Measurements from ENCODE around the gene PAX8.
A peak's percentile ranks its signal among the peaks of the same experiment; 100 is the strongest.

The PAX8 gene

DNA sequence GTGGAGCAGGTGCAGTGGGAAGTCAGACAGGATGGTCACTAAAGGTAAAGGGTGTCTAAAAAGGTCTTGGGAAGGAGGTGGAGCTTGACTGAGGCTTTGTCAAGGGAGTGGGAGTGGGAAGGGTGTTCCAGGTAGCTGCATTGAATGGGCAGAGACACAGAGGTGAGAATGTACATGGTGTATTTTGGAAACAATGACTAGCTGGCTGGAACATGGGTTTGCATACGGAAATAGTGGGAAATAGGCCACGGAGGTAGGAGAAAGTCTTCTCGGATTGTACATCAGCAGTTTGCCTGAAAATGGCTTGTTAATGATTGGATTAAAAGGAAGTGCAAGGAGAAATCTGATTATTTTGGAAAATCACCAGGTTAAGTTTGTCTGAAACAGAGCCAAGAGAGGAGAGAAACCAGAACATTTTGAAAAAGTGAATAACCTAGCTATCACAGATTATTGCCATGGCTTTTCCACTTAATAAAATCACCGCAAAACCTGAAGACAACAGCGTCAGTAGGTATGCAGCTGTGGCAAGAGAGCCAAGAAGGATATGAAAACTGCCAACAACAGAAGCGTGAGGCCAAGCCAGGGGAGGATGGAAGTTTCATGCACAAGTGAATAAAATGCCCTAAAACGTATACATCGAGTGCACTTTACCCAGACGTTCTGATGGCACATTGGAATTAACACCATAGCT is 13.9 kb downstream of the PAX8 start:
- no peak for DNase-seq

DNA sequence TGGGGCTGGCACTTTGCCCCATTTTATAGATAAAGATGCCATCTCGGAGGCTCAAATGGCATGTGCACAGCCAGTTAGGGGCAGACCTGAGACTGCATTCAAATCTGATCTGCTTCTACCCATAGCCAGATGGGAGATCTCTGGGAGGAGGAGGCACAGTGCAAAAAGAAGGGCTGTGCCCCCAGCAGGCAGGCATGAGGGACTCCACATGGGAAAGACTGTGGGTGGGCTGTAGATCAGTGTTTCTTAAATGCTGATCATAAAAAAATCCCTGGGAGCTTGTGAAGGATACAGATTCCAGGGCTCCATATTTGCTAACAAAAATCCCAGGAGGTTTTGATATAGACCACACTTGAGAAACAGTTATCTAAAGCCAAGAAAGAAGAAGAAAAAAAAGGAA is 15.2 kb downstream of the PAX8 start:
- DNase-seq, result no peak

DNA sequence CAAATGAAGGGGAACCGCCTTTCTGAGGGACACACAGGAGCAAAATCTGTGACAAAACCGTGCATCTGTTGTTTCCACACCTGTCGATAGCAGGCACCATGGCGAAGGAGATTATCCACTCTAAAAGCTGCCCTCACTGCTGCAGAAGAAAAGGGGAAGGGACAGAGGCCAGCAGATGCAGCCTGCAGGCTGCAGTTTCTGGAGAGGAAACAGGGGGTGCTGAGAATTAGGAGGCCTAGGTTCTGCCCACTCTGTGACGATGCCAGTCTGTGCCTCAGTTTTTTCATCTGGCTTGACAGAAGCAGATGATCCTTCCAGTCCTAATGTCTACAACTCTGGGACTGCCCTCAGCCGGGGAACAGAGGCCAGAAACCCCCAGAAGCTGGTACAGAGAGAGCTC is 17.7 kb downstream of the PAX8 start:
- no peak for DNase-seq

DNA sequence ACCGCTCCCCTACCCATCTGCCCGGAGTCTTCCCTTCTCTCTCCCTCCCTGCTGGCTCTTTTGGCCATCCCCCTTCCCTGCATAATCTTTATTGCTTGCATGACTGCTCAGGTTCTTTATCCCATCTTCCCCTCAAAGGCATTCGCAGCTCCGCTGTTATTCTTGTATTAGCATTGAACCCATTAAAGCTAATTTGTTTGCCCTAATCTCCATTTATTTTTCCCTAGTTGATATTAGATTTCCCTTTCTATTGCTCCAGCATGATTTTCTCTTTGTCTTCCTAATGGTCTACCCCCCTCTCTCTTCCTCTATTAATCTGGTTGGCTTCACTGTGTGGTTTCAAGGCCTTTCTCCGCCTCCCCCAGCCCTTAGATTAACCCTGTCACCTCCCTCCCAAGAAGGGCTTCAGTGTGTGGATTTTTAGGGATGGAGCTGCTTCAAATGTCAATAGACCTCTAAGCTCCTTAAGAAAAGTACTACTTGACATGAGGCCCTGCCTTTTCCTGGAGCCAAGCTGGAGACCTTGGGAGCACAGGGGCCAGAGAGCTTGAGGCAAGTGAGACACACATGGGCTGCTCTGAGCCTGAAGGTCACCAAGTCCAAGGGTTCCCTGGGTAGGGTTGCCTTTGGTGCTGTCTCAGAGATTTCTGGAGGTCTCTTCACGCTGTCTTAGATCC is 20.1 kb downstream of the PAX8 start:
- no peak for DNase-seq

DNA sequence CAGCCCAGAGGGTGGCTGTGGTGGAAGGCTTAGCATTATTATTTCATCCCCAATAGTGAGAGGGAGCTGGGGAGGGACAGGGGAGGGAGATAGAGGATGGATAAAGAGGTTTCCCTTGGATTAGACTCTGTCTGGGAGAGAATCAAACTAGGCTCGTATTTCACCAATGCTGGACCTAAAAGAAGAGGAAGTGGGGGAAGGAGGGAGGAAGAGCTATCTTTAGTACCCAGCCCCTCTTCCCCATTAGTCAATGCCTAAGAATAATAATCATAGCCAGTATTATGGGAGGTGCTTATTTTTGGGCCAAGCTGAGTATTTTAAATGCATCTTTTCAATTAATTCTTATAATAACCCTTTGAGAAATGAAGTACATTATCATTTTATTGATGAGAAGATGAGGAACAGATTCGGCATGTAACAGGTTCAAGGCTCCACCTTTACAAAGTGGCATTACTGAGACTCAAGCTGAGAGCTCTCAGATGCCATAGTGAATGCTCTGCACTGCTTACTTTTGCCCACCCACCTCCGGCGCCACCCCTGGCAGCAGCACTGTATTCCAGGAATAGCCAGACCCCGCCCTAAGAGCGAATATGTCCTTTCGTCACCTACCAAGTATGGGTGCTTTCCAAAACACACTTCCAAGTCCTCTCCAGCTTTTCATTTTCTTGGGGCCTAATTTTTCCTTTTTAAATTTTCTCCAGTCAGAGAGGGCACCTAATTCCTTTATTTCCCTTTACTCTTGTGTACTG is 21.0 kb downstream of the PAX8 start:
- DNase-seq, result no peak

DNA sequence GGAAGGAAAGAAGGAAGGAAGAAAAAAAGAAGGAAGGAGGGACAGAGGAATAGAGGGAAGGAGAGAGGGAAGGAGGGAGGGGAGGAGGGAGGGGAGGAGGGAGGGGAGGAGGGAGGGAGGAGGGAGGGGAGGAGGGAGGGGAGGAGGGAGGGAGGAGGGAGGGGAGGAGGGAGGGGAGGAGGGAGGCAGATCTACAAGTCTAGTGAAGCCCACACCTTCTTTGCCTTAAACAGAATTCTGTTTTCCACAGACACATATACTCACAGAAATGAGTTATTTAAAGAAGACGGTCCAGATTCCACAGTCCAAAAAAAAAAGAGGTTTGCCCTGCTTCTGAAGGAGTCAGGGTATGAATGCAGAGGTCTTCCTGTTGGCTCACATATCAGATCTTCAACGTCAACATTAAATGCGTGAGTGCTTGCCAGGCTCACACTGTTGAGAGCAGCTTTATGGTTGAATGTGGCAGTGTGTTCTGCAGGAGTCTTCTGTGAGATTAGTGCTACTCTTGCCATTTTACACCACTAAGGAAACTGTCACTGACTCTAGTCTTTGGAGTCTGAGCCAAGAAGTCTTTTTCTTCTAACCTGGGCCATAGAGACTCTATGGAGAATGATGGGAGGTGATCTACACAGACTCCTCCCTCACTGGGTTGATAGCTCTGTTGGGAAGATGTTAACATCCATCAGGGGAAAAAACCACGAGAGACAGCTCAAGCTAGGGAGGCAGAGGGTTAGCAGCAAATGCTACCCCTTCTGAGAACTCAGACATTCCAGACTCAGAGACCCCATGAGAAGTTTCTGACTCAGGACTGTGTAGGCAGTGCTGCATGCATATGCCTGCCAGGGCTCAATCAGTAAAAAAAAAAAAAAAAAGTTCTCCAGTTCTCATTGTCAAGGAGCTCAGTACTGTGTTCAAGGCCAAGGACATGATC is 23.3 kb downstream of the PAX8 start:
- no peak for DNase-seq

DNA sequence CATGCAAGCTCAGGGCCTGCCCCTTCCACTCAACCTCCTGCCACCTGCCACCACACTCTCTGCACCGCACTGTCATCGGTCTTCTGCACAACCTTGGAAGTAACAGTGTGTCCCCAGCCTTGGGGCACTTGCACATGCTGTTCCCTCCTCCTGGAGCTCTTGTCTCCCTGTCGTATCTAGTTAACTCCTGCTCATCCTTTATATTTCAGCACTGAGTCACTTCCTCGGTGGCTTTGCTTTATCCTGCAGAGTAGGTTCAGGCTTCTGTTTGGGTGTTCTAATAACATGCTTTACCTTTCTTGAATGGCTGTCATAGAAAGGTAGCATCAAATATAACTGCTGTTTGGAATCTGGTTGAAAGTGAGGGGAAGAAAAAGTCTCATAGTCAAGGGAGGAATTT is 25.3 kb downstream of the PAX8 start:
- DNase-seq, result no peak

DNA sequence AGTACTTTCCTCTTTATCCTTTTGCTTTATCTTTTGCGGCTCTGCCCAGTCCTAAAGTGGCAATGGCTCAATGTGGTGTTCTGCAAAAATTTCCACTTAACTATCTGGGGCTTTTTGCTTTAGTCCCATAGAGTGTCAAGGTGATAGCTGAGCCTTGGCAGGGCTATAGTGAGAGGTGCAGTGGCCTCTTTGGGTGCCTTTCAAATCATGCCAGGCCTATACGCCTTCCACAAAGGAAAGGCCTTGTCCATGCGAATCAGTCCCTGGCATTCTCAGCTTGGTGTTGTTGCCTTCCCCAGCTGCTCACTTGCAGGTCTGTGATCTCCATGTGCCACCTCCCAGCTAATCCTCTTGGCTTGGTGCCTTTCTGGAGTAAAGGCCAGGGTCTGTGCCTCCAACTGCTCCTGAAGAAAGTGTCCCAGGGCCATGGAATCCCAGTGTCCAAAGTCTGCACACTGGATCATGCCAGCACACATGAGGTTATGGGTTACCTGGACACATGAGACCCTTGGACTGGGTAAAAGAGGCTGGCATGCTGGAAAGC is 26.6 kb downstream of the PAX8 start:
- DNase-seq, result no peak

DNA sequence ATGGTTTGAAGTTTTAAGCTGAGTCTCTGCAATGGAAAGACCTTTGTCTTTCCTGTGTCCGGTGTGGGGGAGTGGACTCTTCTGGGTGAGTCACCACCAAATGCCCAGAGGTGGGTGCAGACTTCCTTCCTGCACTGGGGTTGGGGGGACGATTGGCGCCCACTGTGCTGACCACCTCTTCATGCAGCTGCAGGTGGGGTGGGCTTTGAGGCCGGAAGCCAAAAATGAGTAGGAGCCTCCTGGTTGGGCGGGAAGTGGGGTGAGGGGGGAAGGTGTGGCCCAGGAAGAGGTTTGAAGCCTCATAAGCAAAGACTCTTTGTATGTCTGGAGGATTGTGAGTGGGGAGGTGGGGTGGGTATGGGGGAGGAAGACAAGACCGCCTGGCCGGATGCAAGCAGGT is 27.6 kb downstream of the PAX8 start:
- no peak for DNase-seq

DNA sequence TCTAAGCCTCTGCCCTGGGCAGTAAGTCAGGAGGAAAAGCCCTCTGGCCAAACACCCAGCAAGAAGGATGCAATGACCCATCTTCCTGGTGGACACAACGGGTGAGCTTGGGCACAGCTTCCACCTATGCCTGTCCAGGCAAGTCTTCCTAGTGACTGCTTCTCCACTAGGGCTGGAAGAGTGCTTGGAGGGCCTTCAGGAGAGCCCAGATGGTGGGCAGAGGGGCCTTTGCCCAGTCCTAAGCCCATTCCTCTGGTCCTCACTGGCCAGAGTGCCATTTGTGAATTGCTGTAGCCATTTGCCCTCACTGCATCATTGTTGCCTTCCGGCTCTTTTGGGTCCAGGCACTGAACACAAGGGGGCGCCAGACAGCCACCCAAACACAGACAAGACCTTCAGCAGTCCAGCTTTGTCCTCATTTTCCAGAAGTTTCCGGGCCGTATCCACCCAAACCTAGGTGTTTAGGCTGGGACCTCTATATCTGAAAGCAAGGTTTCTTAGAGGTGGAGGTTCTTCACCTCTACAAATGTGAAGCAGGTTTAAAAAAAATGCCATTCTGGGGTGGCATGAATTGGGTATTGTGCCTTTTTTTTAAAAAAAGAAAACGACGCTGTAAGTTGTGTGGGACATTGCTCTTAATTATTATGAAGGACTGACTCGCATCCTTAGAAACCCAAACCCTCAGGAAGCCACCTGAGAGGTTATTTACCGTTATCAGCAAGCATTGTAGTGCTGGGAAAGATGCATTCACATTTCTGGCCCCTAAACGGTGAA is 29.5 kb downstream of the PAX8 start:
- DNase-seq, result peak in 1 of 2 experiments; percentile 9

DNA sequence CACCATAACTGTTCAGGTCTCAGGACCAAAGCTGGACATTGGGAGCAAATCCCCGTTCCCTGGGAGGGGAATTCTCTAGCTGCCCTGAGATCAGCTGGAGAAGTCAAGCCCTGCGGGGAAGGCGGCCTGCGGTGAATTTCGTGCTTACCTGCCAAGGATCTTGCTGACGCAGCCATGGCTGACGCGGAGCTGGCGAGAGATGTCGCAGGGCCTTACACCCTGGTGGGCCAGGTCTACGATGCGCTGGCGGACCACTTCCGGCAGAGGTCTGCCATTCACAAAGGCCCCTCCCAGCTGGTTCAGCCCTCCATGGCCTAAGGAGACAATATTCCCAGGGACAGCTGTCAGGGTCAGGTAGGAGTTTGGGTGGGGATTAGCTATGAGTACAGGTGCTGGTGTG is 32.1 kb downstream of the PAX8 start:
- DNase-seq, result no peak

DNA sequence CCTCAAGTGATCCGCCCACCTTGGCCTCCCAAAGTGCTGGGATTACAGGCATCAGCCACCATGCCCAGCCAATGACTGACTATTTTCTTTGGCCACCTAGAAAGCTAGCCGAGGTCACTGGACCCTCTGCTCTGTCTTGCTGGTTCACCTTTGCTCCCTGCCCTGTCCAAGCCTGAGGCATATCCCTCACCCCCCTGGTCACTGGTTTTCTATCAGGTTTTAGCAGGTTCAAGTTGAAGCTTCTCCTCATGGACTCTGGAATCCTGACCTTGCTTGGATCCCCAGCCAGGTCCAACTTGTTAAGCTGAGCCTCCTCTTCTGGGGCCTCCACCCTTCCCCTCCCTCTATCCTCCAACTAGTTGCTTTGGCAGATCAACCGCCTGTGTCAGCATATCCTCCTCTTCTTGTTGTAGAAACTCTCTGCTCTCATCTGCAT is 33.4 kb downstream of the PAX8 start:
- DNase-seq, result no peak

DNA sequence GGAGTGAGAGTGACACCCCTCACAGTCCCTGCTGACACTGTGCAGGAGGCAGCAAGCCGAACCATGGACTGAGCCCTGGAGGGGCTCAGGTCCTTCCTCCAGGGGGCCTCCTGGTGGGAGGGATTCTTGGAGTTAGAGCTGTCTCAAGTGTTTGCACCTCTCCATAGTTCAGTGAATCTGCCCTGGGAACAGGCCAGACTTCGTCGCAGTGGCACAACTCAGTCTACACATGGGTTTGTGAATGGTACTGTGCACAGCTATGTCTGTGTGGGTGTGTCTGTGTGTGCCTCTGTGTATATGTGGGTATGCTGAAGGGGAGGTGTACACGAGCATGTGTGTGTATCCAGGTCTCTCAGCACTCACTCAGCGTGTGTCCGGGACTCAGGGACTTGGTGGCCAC is 36.4 kb downstream of the PAX8 start:
- no peak for DNase-seq

DNA sequence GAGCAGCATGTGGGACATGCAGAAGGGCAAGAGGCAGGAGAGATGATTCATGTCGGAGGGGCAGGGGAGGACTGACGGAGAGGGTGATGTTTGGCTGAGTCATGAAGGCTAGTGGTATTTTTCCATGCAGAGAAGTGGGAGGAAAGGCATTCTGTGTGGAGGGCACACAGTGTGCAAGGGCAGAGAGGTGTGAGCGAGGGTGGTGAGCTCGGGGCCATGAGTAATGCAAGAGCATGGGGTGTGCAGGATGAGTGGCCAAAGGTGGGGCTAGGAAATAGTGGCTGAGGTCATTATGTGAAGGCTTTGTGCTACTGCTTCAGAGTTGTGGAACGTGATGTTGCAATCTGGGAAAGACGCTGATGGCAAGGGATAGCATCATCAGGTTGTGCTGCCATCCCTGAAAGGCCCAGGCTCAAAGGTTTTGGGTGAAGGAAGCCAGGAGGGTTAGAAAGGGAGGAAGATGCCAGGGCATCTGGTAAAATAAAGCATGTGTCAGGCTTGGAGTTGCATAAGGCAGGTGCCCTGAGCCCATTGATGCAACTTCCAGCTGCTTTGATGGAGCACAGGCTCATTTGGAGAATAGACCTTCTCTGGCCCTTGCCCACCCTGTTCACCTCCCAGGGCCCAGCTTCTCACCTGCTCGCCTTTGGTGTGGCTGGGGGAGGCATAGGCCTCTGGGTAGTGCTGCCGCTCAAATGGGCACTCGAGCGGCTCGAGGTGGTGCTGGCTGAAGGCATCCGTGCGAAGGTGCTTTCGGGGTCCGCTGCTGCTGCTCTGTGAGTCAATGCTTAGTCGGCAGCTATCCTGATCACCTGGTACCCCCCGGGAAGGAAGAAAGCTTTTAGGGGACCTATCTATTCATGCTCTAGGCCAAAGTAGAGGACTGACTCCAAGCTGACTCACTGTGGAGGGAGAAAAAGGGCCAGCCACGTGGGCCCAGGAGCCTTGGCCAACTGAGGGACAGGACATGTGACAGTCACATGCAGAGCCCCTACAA is 37.5 kb downstream of the PAX8 start:
- no peak for DNase-seq

DNA sequence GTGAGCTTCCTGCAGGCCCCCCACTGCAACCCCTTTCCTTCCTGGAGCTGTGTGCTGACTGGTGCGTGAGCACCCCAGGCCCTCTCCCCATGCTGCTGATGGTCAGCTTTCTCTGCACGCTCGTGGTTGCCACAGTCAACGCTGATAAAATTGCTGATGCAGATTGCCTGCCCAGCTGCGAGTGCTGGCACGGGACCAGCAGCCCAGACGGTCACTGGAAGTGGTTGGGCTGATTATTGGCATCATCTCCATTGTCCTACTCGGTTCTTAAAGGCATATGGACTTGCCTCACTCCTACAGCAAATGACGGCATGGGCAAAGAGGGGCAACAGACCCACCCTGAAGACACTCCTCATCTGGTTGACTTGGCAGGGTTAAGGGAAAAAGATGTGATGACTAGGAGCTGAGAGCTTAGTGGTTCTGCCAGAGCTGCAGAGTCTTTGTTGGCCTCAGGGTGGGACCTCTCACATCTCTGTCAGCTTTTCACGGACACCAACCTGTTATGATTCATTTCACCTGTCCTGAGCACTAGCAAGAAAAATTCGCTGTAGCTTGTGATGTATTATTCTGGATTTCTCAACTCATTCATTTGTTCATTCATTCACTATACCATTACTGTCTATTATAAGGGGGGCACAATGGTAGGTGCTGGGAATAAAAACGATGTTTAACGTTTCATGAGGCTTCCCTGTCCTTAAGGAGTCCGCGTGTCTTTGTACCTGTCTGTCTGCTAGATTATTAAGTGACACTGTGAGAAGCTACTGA is 38.4 kb downstream of the PAX8 start:
- DNase-seq, result no peak

DNA sequence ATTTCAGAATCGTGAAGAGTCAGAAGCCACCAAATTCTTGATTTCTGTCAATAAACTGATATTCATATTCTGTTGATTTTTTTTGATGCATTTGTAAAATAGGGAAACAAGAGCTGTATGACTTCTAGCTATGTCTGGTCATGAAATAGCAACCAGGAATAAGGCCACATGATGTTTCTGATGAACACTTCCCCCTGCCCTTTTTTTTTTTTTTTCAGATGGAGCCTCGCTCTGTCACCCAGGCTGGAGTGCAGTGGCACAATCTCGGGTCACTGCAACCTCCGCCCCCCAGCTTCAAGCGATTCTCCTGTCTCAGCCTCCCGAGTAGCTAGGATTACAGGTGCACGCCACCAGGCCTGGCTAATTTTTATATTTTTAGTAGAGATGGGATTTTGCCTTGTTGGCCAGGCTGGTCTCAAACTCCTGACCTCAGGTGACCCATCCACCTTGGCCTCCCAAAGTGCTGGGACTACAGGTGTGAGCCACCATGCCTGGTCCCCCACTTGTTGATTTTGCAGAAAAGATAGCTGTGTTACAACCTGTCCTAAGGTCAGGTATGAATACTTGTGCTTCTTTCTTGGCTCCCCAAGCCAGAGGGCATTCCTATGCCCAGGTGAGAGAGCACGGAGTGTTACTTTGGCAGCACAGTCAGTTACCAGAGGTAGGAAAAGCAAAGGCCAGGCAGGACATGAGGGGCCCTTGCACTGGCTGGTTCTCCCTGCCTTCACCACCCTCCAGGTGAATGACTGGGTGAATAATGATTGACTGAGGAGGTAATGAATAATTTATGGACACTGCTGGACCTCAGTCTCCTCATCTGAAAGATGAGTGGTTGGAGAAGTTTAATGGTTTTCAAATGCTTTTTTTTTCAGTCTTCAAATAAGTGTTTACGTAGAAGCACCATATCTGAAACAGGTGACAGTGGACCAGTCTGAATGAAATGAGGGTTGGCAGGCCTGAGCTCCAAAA is 39.6 kb downstream of the PAX8 start:
- DNase-seq, result no peak

DNA sequence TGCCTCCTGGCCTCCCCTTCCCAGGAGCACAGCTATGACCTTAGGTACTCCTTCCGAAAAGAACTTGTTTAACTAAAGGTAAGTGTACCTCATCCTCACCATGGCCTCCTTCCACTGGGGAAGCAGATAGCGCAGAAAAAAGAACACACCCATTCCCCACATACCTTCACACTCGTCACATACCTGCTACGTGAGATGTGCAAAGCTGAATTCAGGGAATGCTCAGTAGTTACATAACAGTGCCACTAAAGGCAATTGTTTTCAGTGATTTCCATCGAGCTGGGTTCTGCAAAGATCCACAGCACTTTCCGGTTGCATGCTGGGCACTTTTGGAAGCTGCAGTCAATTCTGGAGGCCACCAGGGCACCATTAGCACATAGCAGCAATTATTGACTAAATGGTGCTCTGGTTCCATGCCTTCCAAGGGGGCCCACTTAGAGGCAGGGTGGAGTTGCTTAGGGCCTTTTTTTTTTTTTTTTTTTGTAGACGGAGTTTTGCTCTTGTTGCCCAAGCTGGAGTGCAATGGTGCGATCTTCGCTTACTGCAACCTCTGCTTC is 41.0 kb downstream of the PAX8 start:
- no peak for DNase-seq
